Hepatocyte (in vitro differentiated cells): ENCODE results near the gene ADAMTSL3.

ENCODE experiments used
- EZH2 ChIP-seq: fragments of 200-600 bp; sonication (generic); IDR thresholded peaks from 2 replicates; pipeline ENCODE4 v1.6.1; 2016; ENCODE audit warnings: antibody characterized with exemption, mild to moderate bottlenecking, borderline replicate concordance
- TF ChIP-seq, protein P1 (sequence below): fragments of 200-600 bp; sonication (generic); IDR thresholded peaks from 2 replicates; pipeline ENCODE4 v1.5.1; 2016; ENCODE audit warnings: antibody characterized with exemption, mild to moderate bottlenecking; ENCODE audit not compliant: poor library complexity

DNA sequence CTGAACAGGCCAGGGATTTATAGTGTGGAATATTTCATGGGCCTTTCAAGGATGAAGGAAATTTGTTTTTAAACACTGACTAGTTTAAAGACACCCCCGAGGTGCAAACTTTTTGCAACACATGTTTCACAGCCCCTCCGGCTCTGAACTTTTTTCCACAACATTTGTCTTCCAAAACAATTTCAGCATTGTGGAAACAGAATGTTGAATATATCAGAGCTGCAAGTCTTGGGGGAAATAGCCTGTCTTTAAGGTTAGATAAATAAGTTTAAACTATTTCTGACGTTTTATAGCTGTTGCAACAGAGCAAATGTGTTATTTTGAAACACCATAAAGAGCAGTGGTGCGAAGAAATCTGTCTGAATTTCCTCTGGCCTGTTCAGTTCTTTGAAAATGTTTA is 352.5 kb downstream of the ADAMTSL3 start:
- TF ChIP-seq, protein P1, sequence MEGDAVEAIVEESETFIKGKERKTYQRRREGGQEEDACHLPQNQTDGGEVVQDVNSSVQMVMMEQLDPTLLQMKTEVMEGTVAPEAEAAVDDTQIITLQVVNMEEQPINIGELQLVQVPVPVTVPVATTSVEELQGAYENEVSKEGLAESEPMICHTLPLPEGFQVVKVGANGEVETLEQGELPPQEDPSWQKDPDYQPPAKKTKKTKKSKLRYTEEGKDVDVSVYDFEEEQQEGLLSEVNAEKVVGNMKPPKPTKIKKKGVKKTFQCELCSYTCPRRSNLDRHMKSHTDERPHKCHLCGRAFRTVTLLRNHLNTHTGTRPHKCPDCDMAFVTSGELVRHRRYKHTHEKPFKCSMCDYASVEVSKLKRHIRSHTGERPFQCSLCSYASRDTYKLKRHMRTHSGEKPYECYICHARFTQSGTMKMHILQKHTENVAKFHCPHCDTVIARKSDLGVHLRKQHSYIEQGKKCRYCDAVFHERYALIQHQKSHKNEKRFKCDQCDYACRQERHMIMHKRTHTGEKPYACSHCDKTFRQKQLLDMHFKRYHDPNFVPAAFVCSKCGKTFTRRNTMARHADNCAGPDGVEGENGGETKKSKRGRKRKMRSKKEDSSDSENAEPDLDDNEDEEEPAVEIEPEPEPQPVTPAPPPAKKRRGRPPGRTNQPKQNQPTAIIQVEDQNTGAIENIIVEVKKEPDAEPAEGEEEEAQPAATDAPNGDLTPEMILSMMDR: no peak
- TF ChIP-seq EZH2: no peak
